BLaER1 treated with 17β-estradiol and CSF1 and Interleukin-3, amounts not matched to agents 10 nM and 100 nM (cell line): ENCODE data around the gene NANOS3.

Experiments
- H3K27ac ChIP-seq, 11 experiments: shearing (Covaris generic); formaldehyde crosslinking; 2 replicates each; pipeline ENCODE4 v1.8.1; 2022
- H3K27me3 ChIP-seq, 11 experiments: shearing (Covaris generic); formaldehyde crosslinking; 2 replicates each; pipeline ENCODE4 v1.8.1; 2022
- H3K36me3 ChIP-seq, 11 experiments: shearing (Covaris generic); formaldehyde crosslinking; 2 replicates each; pipeline ENCODE4 v1.8.1; 2022
- H3K4me1 ChIP-seq, 10 experiments: shearing (Covaris generic); formaldehyde crosslinking; 2 replicates each; pipeline ENCODE4 v1.8.1; 2022
- H3K4me2 ChIP-seq, 11 experiments: shearing (Covaris generic); formaldehyde crosslinking; 2 replicates each; pipeline ENCODE4 v1.8.1; 2022
- H3K4me3 ChIP-seq, 10 experiments: shearing (Covaris generic); formaldehyde crosslinking; 2 replicates each; pipeline ENCODE4 v1.8.1; 2022
- H3K9ac ChIP-seq, 11 experiments: shearing (Covaris generic); formaldehyde crosslinking; 2 replicates each; pipeline ENCODE4 v1.8.1; 2022
- H3K9me3 ChIP-seq, 11 experiments: shearing (Covaris generic); formaldehyde crosslinking; replicated peaks in 1 of 11; 2 replicates each; pipeline ENCODE4 v1.8.1; 2022
- H4K20me1 ChIP-seq, 11 experiments: shearing (Covaris generic); formaldehyde crosslinking; 2 replicates each; pipeline ENCODE4 v1.8.1; 2022
- Cebpa-rat ChIP-seq, 11 experiments: shearing (Covaris generic); IDR thresholded peaks; 2 replicates each; pipeline ENCODE4 v1.8.1; 2022

Gene NANOS3

GRCh38 chr19:13835791-13836723, 40.9 kb upstream of the NANOS3 start:
- H3K4me3 ChIP-seq = peak overlapping the region; percentile 28 to 97 (median 50)
- peak overlapping the region; percentile 76 to 100 (median 99) for H3K9ac ChIP-seq
- peaks cover 0 to 77% (median 11%) of the 10 kb centered on the region in 11 experiments; a peak in 12 of 22 replicates for H4K20me1 ChIP-seq
- peak overlapping the region; percentile 72 to 99 (median 98) for H3K27ac ChIP-seq
- peaks cover 0 to 66% (median 34%) of the 10 kb centered on the region in 11 experiments; a peak in 19 of 22 replicates for H3K36me3 ChIP-seq
- no peaks in the 10 kb centered on the region for H3K27me3 ChIP-seq
- no peaks in the 10 kb centered on the region for H3K9me3 ChIP-seq
- peaks cover 62 to 85% (median 79%) of the 10 kb centered on the region in 10 experiments for H3K4me1 ChIP-seq
- H3K4me2 ChIP-seq = peak overlapping the region; percentile 89 to 100 (median 98)
- no peak for TF ChIP-seq Cebpa-rat (IDR thresholded peaks at IDR 0.05)

GRCh38 chr19:13838435-13839129, 38.4 kb upstream of the NANOS3 start:
- H3K4me2 ChIP-seq = peak overlapping the region; percentile 89 to 100 (median 98)
- peak overlapping the region; percentile 83 to 97 (median 91) for H3K4me3 ChIP-seq
- peak overlapping the region; percentile 98 to 100 (median 99) for H3K9ac ChIP-seq
- H3K36me3 ChIP-seq = peaks cover 0 to 54% (median 32%) of the 10 kb centered on the region in 11 experiments; a peak in 18 of 22 replicates
- peaks cover 0 to 60% (median 20%) of the 10 kb centered on the region in 11 experiments; a peak in 12 of 22 replicates for H4K20me1 ChIP-seq
- H3K27me3 ChIP-seq = no peaks in the 10 kb centered on the region
- TF ChIP-seq Cebpa-rat (IDR thresholded peaks at IDR 0.05) = no peak
- peak overlapping the region; percentile 94 to 100 (median 98) for H3K27ac ChIP-seq
- no peaks in the 10 kb centered on the region for H3K9me3 ChIP-seq
- peaks cover 59 to 91% (median 82%) of the 10 kb centered on the region in 10 experiments for H3K4me1 ChIP-seq

- Histone ChIP-seq H3K4me3 (peak overlapping the region; percentile 83 to 97 (median 91)), H3K27ac (peak overlapping the region; percentile 94 to 100 (median 98)), H3K9ac (peak overlapping the region; percentile 98 to 100 (median 99)), H4K20me1 (peaks cover 0 to 54% (median 20%) of the 10 kb centered on the region in 11 experiments; a peak in 12 of 22 replicates), H3K27me3 (no peaks in the 10 kb centered on the region), H3K4me1 (peaks cover 59 to 91% (median 82%) of the 10 kb centered on the region in 10 experiments), H3K36me3 (peaks cover 0 to 46% (median 26%) of the 10 kb centered on the region in 11 experiments; a peak in 18 of 22 replicates), H3K4me2 (peak overlapping the region; percentile 89 to 100 (median 98)), H3K9me3 (no peaks in the 10 kb centered on the region)
- TF ChIP-seq Cebpa-rat (IDR thresholded peaks at IDR 0.05) = no peak
These were observed 37.6 kb upstream of the NANOS3 start for GRCh38 chr19:13839130-13839937.

- no peaks in the 10 kb centered on the region for H3K27me3 ChIP-seq
- no peak for TF ChIP-seq Cebpa-rat (IDR thresholded peaks at IDR 0.05)
- H3K36me3 ChIP-seq = peaks cover 0 to 41% (median 20%) of the 10 kb centered on the region in 11 experiments; a peak in 18 of 22 replicates
- H3K4me1 ChIP-seq = peaks cover 58 to 91% (median 82%) of the 10 kb centered on the region in 10 experiments
- peak overlapping the region; percentile 94 to 100 (median 98) for H3K27ac ChIP-seq
- peaks cover 0 to 51% (median 17%) of the 10 kb centered on the region in 11 experiments; a peak in 12 of 22 replicates for H4K20me1 ChIP-seq
- H3K9ac ChIP-seq = peak overlapping the region; percentile 98 to 100 (median 99)
- no peaks in the 10 kb centered on the region for H3K9me3 ChIP-seq
- H3K4me2 ChIP-seq = peak overlapping the region; percentile 89 to 100 (median 98)
- peak overlapping the region; percentile 83 to 97 (median 91) for H3K4me3 ChIP-seq
These were observed 37.0 kb upstream of the NANOS3 start for GRCh38 chr19:13839938-13840304.

- peak overlapping the region; percentile 83 to 97 (median 91) for H3K4me3 ChIP-seq
- H3K9ac ChIP-seq = peak overlapping the region; percentile 98 to 100 (median 99)
- no peaks in the 10 kb centered on the region for H3K27me3 ChIP-seq
- H3K36me3 ChIP-seq = peaks cover 0 to 35% (median 14%) of the 10 kb centered on the region in 11 experiments; a peak in 18 of 22 replicates
- peaks cover 56 to 90% (median 82%) of the 10 kb centered on the region in 10 experiments for H3K4me1 ChIP-seq
- H4K20me1 ChIP-seq = peaks cover 0 to 50% (median 17%) of the 10 kb centered on the region in 11 experiments; a peak in 12 of 22 replicates
- H3K27ac ChIP-seq = peak overlapping the region; percentile 94 to 100 (median 98)
- TF ChIP-seq Cebpa-rat (IDR thresholded peaks at IDR 0.05) = no peak
- no peaks in the 10 kb centered on the region for H3K9me3 ChIP-seq
- H3K4me2 ChIP-seq = peak overlapping the region; percentile 89 to 100 (median 98)
These were observed 36.4 kb upstream of the NANOS3 start for GRCh38 chr19:13840305-13841085.

- no peak for TF ChIP-seq Cebpa-rat (IDR thresholded peaks at IDR 0.05)
- H3K4me2 ChIP-seq = peak overlapping the region; percentile 89 to 100 (median 98)
- peak overlapping the region; percentile 98 to 100 (median 99) for H3K9ac ChIP-seq
- peak overlapping the region; percentile 83 to 97 (median 91) for H3K4me3 ChIP-seq
- H3K27me3 ChIP-seq = no peaks in the 10 kb centered on the region
- H3K9me3 ChIP-seq = no peaks in the 10 kb centered on the region
- peaks cover 0 to 27% (median 8%) of the 10 kb centered on the region in 11 experiments; a peak in 16 of 22 replicates for H3K36me3 ChIP-seq
- peaks cover 0 to 42% (median 17%) of the 10 kb centered on the region in 11 experiments; a peak in 12 of 22 replicates for H4K20me1 ChIP-seq
- H3K4me1 ChIP-seq = peaks cover 55 to 89% (median 81%) of the 10 kb centered on the region in 10 experiments
- peak overlapping the region; percentile 94 to 100 (median 98) for H3K27ac ChIP-seq
These were observed 35.6 kb upstream of the NANOS3 start for GRCh38 chr19:13841086-13841961.

GRCh38 chr19:13841962-13842290, 35.0 kb upstream of the NANOS3 start:
- peaks cover 0 to 24% (median 7%) of the 10 kb centered on the region in 11 experiments; a peak in 14 of 22 replicates for H3K36me3 ChIP-seq
- TF ChIP-seq Cebpa-rat (IDR thresholded peaks at IDR 0.05) = no peak
- H3K27ac ChIP-seq = peak overlapping the region; percentile 94 to 100 (median 98)

More at GRCh38 chr19:13841962-13842290, 35.0 kb upstream of the NANOS3 start:
- Histone ChIP-seq H3K27me3 (no peaks in the 10 kb centered on the region), H3K4me1 (peaks cover 50 to 90% (median 81%) of the 10 kb centered on the region in 10 experiments), H3K9ac (peak overlapping the region; percentile 98 to 100 (median 99)), H4K20me1 (peaks cover 0 to 40% (median 17%) of the 10 kb centered on the region in 11 experiments; a peak in 10 of 22 replicates), H3K4me2 (peak overlapping the region; percentile 89 to 100 (median 98)), H3K4me3 (peak overlapping the region; percentile 83 to 97 (median 91)), H3K9me3 (no peaks in the 10 kb centered on the region)
